Left cardiac atrium (tissue), 4 donors: ENCODE data around the gene PLEKHH1. TPM values are rescaled to one million over a fixed set of nuclear protein-coding genes. Genes with fewer than 3 reads are reported as not detected.

ENCODE experiments used
- ATAC-seq, 2 donors: fragments of 200-7000 bp; cut with Tn5 transposase; one replicate each; pipeline ENCODE4 v1.9.1; 2020; ENCODE audit warnings: mild to moderate bottlenecking in 2 of 2, moderate library complexity in 2 of 2
- DNase-seq: peaks from one replicate; pipeline ENCODE4 v3.0.0-alpha.2; 2020
- intact Hi-C, 2 donors: fragments of 100-400 bp; cut with DNase I; formaldehyde crosslinking; loops; one replicate each; pipeline versions ENCODE4 v1.14.1 to v1.15.1; 2022 to 2023
- total RNA-seq, 2 donors: library from RNA; stranded (reverse); fragmentation: NEBNext Ultra II Directional; extraction: Animal tissue kit (Norgen Biotek cat#: 25700); gene quantifications; one replicate each; pipeline ENCODE4 v1.2.1, GENCODE V29; 2021
- donor health status: DM: no; HTN: yes; CAD: no.
- donor health status: DM: no; HTN: yes; CAD: no; lungs with severe emphysema.
- donor health status: DM: yes; HTN: yes; CAD: no.
- donor health status: Dilated cardiomyopathy.

Gene PLEKHH1
- total RNA-seq, 2 donors from 2014 or later: 3.6 to 5.5 TPM

GRCh38 chr14:67505254-67505653 is 27.8 kb upstream of the PLEKHH1 start:
- DNase-seq (no peak), ATAC-seq (no peak)

GRCh38 chr14:67508956-67509355 is 24.1 kb upstream of the PLEKHH1 start:
- ATAC-seq (peak in 1 of 2 donors; percentile 51), DNase-seq (no peak)
- intact Hi-C loops: no loop called here

More at GRCh38 chr14:67505254-67505653, 27.8 kb upstream of the PLEKHH1 start:
- intact Hi-C loops: no loop called here

GRCh38 chr14:67510121-67510520 is 23.0 kb upstream of the PLEKHH1 start:
- ATAC-seq: no peak
- no peak for DNase-seq
- intact Hi-C loops: no loop called here

GRCh38 chr14:67510836-67511235 is 22.3 kb upstream of the PLEKHH1 start:
- ATAC-seq: no peak
- intact Hi-C loops: no loop called here
- DNase-seq: no peak

- no peak for ATAC-seq
- no peak for DNase-seq
- intact Hi-C loops: no loop called here
These were observed 20.4 kb upstream of the PLEKHH1 start for GRCh38 chr14:67512463-67513310.

GRCh38 chr14:67513631-67514108 is 19.4 kb upstream of the PLEKHH1 start:
- ATAC-seq: no peak
- no peak for DNase-seq
- intact Hi-C loops: no loop called here

- DNase-seq (no peak), ATAC-seq (peak; percentile 49 to 58)
- intact Hi-C loops: no loop called here
These were observed 18.9 kb upstream of the PLEKHH1 start for GRCh38 chr14:67514203-67514607.

GRCh38 chr14:67514650-67515385 is 18.3 kb upstream of the PLEKHH1 start:
- ATAC-seq (peak; percentile 55 to 67), DNase-seq (peak; percentile 50)
- intact Hi-C loops: loop anchor here in 1 of 2 donors (5.0 kb wide), 1 partner anchor 42 kb away; no protein-coding TSS in a partner anchor

GRCh38 chr14:67515386-67516079 is 17.6 kb upstream of the PLEKHH1 start:
- ATAC-seq (peak; percentile 34 to 40), DNase-seq (peak; percentile 33)
- intact Hi-C loops: loop anchor here in 1 of 2 donors (5.0 kb wide), 1 partner anchor 42 kb away; no protein-coding TSS in a partner anchor

GRCh38 chr14:67516676-67517075 is 16.4 kb upstream of the PLEKHH1 start:
- intact Hi-C loops: loop anchor here in 1 of 2 donors (5.0 kb wide), 1 partner anchor 41 kb away; no protein-coding TSS in a partner anchor
- DNase-seq (no peak), ATAC-seq (no peak)

- peak; percentile 48 for ATAC-seq
- intact Hi-C loops: loop anchor here in 1 of 2 donors (5.0 kb wide), 1 partner anchor 40 kb away; no protein-coding TSS in a partner anchor
- peak; percentile 37 for DNase-seq
These were observed 16.0 kb upstream of the PLEKHH1 start for GRCh38 chr14:67517083-67517482.

GRCh38 chr14:67519406-67519805 is 13.7 kb upstream of the PLEKHH1 start:
- no peak for DNase-seq
- intact Hi-C loops: loop anchor here in 1 of 2 donors (5.0 kb wide), 1 partner anchor 38 kb away; no protein-coding TSS in a partner anchor
- ATAC-seq: no peak

- ATAC-seq (no peak), DNase-seq (no peak)
- intact Hi-C loops: loop anchor here in 1 of 2 donors (10.0 kb wide), 1 partner anchor 144 kb away; no protein-coding TSS in a partner anchor
These were observed 12.6 kb upstream of the PLEKHH1 start for GRCh38 chr14:67520482-67520881.

GRCh38 chr14:67522270-67522669 is 10.8 kb upstream of the PLEKHH1 start:
- intact Hi-C loops: loop anchor here in 1 of 2 donors (10.0 kb wide), 1 partner anchor 143 kb away; no protein-coding TSS in a partner anchor
- DNase-seq: no peak
- ATAC-seq: peak in 1 of 2 donors; percentile 30

GRCh38 chr14:67523764-67524633 is 9.1 kb upstream of the PLEKHH1 start:
- ATAC-seq (no peak), DNase-seq (no peak)
- intact Hi-C loops: loop anchor here in 1 of 2 donors (10.0 kb wide), 1 partner anchor 141 kb away; no protein-coding TSS in a partner anchor

GRCh38 chr14:67524634-67524963 is 8.5 kb upstream of the PLEKHH1 start:
- intact Hi-C loops: loop anchor here in 1 of 2 donors (10.0 kb wide), 1 partner anchor 140 kb away; no protein-coding TSS in a partner anchor
- ATAC-seq (no peak), DNase-seq (no peak)

GRCh38 chr14:67525389-67525788 is 7.7 kb upstream of the PLEKHH1 start:
- ATAC-seq (no peak), DNase-seq (no peak)
- intact Hi-C loops: loop anchor here in 1 of 2 donors (5.0 to 10.0 kb wide), 2 partner anchors 47 to 139 kb away; no protein-coding TSS in a partner anchor

GRCh38 chr14:67526181-67526580 is 6.9 kb upstream of the PLEKHH1 start:
- DNase-seq (no peak), ATAC-seq (no peak)
- intact Hi-C loops: loop anchor here in 1 of 2 donors (5.0 to 10.0 kb wide), 2 partner anchors 46 to 139 kb away; no protein-coding TSS in a partner anchor
